LoVo (cell line): Measurements from ENCODE around the gene IL31.

ENCODE experiments used
- DNase-seq: peaks from one replicate; pipeline ENCODE4 v3.0.0-alpha.2; 2016; ENCODE audit warnings: low spot score

The IL31 gene

GRCh38 chr12:122155705-122156104 is 18.3 kb downstream of the IL31 start:
- DNase-seq: no peak

- DNase-seq: no peak
These were observed 21.3 kb downstream of the IL31 start for GRCh38 chr12:122152754-122153153.

GRCh38 chr12:122150127-122150681 is 23.8 kb downstream of the IL31 start:
- no peak for DNase-seq

DNA sequence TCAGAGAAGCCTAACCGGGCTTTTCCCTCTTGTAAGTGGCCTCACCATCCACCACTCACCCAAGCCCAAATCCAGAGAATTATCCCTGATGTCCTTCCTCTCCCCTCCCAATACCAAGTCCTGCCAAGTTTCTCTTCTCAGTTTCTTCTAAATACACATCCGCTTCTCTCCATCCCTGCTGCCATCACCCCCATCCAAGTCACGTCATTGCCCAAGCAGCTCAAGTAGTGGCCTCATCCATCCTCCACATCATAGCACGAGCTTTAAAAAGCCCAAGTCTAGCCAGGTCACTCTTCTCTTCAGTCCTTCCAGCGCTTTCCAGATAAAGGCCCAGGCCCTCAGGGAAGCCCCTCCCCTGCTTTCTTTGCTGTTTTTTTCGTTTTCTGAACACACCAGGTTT is 25.4 kb downstream of the IL31 start:
- no peak for DNase-seq

DNA sequence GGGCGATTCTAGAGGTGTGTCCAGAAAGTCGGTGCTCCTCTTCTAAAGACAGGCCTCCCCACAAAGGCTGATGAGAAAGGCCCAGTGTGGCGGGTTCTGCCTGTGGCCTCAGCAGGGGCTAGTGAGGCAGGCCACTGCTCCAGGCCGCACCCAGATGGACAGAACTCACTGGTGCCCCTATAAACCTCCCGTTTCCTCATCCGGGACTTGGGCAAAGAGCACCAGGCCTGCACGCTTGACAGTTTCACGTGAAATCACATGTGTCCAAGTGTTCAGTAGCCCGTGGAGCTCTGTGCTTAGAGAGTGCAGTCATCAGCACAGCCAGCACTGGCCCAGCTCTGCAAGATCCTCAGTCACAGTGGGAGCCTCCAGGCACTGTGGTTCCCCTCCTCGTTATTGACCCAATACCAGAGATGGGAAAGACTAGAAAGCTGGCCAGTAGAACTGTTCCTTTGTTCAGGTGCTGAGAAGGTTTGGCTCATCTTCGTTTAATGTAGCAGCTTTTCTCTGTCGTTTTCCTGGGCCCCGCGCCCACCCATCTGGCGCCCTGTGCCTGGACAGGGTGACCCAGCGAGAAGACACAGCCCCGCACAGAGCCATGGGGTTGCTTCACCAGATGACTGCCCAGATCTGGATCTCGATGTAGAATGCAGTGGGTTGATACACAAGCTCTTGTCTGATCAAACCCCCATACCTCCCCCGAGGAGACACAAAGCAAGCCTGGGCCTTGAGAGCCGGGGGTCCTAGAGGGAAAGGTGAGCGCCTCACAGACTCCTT is 26.3 kb downstream of the IL31 start:
- DNase-seq: no peak

- no peak for DNase-seq
These were observed 28.3 kb downstream of the IL31 start for GRCh38 chr12:122145505-122146330.

DNA sequence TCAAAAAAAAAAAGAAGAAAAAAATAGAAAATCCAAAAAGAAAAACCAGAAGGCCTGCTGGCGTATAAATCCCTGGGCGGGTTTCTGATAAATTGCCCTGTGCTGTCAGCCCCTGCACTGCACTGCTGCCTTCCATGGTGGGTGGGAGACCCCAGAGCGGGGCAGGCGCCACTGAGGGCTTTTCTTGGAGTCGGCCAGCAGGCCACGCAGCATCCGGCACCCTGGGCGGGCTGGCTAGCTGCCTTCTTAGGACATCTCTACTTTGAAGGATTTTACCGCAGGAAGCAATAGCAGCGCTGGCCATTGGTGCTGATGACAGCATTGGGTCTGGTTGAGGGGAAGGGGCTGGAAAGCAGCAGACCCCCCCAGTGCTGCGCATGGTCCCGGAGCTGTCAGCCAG is 29.1 kb downstream of the IL31 start:
- no peak for DNase-seq

DNA sequence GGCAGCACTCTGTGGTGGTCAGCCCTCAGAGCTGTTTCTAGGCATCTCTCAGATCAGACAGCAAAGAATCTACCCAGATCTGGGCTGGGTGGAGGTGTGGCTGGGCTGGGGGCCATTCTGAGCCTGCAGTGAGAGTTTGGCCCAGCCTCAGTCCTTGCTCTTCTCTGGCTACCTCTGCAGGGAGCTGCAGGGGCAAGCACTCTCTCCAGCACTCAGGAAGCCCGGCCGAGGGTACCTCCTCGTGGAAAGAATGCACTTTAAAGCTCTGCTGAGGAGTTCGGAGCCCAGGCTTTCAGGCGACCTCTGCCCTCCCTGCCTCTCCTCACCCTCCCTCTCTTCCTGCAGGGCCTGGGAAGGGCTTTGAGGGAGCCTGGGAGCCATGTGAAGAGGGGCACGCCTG is 31.2 kb downstream of the IL31 start:
- DNase-seq: no peak

GRCh38 chr12:122141911-122142725 is 31.9 kb downstream of the IL31 start:
- no peak for DNase-seq

GRCh38 chr12:122140467-122141257 is 33.4 kb downstream of the IL31 start:
- DNase-seq: no peak

DNA sequence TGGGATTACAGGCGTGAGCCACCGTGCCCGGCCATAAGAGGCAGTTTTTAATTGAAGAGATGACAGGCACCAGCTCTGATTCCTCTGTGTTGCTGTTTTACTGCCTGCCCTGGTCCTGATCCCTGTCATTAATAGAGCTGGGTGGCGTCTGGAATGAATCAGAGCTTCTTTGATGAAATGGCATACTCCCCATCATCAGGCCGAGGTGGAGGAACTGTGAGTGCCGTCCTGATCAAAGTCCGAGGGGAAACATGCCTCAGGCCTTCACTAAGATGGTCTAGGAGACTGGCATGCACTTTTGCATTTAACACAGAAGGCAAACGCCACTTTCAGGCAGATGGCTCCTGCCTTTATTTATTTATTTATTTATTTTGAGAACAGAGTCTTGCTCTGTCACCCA is 34.1 kb downstream of the IL31 start:
- no peak for DNase-seq

DNA sequence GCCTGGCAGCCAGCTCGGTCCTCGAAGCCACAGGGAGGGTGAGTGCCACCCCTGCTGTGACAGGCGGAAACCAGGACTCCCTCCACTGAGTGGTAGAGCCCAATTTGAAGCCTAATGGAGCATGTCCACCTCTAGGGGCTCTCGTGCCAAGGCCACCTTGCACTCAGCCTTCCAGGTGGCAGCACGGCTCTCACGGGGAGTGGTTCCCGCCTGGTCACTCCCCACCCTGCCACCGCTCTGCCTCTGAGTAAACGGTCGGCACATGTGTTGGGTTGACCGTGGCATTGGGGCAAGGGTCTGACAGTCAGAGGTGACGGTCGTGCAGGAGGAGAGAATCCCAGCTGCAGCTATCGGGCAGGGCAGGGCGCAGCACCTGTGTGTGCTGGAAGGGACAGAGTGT is 34.8 kb downstream of the IL31 start:
- DNase-seq: no peak

DNA sequence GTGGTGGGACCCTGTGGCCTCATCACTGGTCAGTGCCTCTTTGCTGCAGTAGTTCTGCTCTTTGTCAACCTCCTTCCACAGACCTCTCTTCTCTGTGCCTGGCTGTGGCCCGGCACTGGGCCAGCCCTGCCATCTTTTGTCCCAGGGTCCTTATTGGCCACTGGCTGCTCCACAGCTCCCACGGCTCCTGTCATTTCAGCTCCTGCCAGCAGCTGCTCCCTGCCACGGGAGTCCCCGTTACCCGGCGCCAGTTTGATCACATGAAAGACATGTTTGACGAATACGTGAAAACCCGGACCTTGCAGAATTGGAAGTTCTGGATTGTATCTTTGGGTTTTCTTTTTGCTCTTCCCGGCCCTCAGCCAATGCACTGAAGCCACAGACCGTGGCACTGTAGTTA is 35.4 kb downstream of the IL31 start:
- DNase-seq: no peak

GRCh38 chr12:122138181-122138580 is 35.8 kb downstream of the IL31 start:
- no peak for DNase-seq

- no peak for DNase-seq
These were observed 36.3 kb downstream of the IL31 start for GRCh38 chr12:122137681-122138080.

- no peak for DNase-seq
These were observed 36.8 kb downstream of the IL31 start for GRCh38 chr12:122137229-122137628.

DNA sequence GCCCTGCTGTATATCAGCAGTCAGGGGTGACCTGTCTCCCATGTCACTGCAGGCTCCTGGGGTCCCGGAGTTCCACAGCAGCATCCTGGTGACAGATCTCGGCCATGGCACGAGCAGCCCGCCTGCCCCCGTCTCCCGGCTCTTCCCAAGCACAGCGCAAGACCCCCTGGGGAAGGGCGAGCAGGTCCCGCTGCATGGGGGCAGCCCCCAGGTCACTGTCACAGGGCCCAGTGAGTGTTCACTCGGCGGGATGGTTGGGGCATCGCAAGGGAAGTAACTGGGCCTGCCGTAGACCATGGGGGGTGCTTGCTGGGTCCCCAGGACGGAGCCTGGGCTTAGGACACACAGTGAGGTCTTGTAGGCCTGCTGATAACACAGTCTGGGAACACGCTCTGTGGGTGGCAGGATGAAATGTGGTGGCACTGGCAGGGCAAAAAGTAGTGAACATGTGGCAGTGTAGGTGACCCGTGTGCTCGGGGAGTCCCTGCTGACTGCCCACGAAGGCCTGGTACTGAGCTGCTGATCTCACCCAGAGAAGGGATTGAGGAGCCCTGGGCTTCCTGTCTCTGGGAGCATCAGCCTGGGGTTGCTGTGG is 38.5 kb downstream of the IL31 start:
- no peak for DNase-seq

GRCh38 chr12:122133192-122133950 is 40.6 kb downstream of the IL31 start:
- no peak for DNase-seq

DNA sequence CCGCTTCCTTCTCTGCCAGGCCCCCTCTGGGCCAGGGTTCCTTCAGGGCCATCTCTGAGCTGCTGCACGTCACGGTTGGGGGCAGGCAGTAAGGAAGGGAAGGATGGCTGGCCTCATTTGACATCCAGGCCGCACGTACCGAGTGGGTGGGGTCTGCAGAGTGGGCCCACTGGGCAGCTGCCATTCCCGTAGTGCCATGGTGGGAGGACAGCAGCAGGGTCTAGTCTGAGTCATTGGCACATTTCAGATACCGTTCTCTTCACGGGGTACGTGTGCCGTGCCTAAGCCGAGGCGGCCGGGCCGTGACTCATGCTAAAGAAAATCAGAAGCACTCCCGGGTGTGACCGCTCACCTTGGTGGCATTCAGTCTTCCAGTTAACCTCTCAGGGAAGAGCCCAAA is 43.9 kb downstream of the IL31 start:
- no peak for DNase-seq

DNA sequence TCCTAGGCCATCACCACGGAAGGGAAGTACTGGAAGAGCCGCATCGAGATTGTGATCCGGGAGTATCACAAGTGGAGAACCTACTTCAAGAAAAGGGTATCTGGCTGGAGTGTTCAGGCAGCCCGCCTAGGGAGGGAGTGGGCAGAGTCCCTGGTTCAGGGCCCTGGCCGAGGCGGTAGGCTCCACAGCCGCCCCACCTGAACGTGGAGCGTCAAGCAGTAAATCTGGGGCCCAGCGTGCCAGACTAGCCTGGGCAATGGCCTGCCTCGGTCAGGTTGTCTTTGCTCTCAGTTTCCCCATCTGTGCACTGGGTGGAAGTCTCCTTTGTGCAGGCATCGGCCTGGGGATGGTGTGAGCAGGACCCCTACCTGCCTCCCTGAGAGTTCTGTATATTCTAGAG is 44.9 kb downstream of the IL31 start:
- DNase-seq: no peak
